Measurements from ENCODE around the gene TMEM45A.

The TMEM45A gene

DNA sequence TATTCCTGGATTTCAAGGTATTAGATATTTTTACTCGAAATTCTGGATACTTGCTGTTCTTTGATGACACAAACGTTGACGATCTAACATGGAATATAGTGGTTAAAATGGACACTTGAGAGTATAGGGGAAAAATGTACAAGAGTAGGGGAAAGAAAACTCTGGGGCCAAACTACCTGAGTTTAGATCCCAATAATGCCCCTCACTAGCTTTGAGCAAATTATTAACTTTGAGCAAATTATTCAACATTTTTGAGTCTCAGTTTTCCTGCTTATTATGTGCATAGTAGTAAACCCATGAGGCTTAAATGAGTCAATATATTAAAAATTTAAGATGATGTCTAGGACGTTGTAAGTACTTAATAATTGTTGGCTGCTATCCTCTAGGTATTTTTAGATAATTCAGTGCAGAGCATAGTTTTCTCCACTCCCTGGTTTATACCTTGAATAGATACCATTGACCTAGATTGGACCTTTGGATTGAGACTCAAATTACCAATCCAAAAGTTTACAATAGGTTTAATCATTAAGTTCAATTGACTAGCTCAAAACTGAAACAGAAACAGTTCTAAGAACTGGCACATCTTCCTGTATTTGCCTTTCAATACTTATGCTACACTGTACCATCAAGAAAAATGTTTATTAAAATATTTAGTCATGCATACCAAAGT, 121.4 kb downstream of the TMEM45A start:
- Histone ChIP-seq H3K36me3 (ENCODE audit: control insufficient read depth, insufficient read depth, low read length) (no peaks in the 10 kb centered on the region), H3K27me3 (ENCODE audit: control insufficient read depth, insufficient read depth, low read length) (no peaks in the 10 kb centered on the region; the same call in 1 of the 2 replicates), H3K27ac (ENCODE audit: low read depth, low read length) (no peak overlapping the region), H3K4me1 (ENCODE audit: control insufficient read depth, insufficient read depth, low read length) (no peaks in the 10 kb centered on the region), H3K9me3 (ENCODE audit: control insufficient read depth, insufficient read depth, low read length) (no peaks in the 10 kb centered on the region), H3K9ac (ENCODE audit: low read depth, low read length) (no peak overlapping the region), H3K4me3 (ENCODE audit: low read depth, low read length) (no peak overlapping the region)

GRCh38 chr3:100614941-100615340, 122.5 kb downstream of the TMEM45A start:
- Histone ChIP-seq H3K9ac (ENCODE audit: low read depth, low read length) (no peak overlapping the region), H3K27ac (ENCODE audit: low read depth, low read length) (no peak overlapping the region), H3K36me3 (ENCODE audit: control insufficient read depth, insufficient read depth, low read length) (no peaks in the 10 kb centered on the region), H3K4me1 (ENCODE audit: control insufficient read depth, insufficient read depth, low read length) (no peaks in the 10 kb centered on the region), H3K27me3 (ENCODE audit: control insufficient read depth, insufficient read depth, low read length) (no peaks in the 10 kb centered on the region; the same call in 1 of the 2 replicates), H3K9me3 (ENCODE audit: control insufficient read depth, insufficient read depth, low read length) (no peaks in the 10 kb centered on the region), H3K4me3 (ENCODE audit: low read depth, low read length) (no peak overlapping the region)

- Histone ChIP-seq H3K27ac (ENCODE audit: low read depth, low read length) (no peak overlapping the region), H3K4me3 (ENCODE audit: low read depth, low read length) (no peak overlapping the region), H3K9ac (ENCODE audit: low read depth, low read length) (no peak overlapping the region)
Measured at GRCh38 chr3:100615684-100616083, 123.3 kb downstream of the TMEM45A start.

GRCh38 chr3:100621251-100621650, 128.8 kb downstream of the TMEM45A start:
- H3K9me3 ChIP-seq (ENCODE audit: control insufficient read depth, insufficient read depth, low read length), result no peaks in the 10 kb centered on the region
- no peaks in the 10 kb centered on the region for H3K27me3 ChIP-seq (ENCODE audit: control insufficient read depth, insufficient read depth, low read length)
- no peak overlapping the region for H3K27ac ChIP-seq (ENCODE audit: low read depth, low read length)
- no peak overlapping the region for H3K9ac ChIP-seq (ENCODE audit: low read depth, low read length)
- no peaks in the 10 kb centered on the region for H3K36me3 ChIP-seq (ENCODE audit: control insufficient read depth, insufficient read depth, low read length)
- H3K4me1 ChIP-seq (ENCODE audit: control insufficient read depth, insufficient read depth, low read length), result no peaks in the 10 kb centered on the region
- H3K4me3 ChIP-seq (ENCODE audit: low read depth, low read length), result no peak overlapping the region

More at GRCh38 chr3:100615684-100616083, 123.3 kb downstream of the TMEM45A start:
- no peaks in the 10 kb centered on the region; the same call in 1 of the 2 replicates for H3K27me3 ChIP-seq (ENCODE audit: control insufficient read depth, insufficient read depth, low read length)
- no peaks in the 10 kb centered on the region for H3K4me1 ChIP-seq (ENCODE audit: control insufficient read depth, insufficient read depth, low read length)
- no peaks in the 10 kb centered on the region for H3K9me3 ChIP-seq (ENCODE audit: control insufficient read depth, insufficient read depth, low read length)
- no peaks in the 10 kb centered on the region for H3K36me3 ChIP-seq (ENCODE audit: control insufficient read depth, insufficient read depth, low read length)

All from HUES48 (cell line).